ENCODE measurements around the gene ADCY10.

Gene ADCY10

GRCh38 chr1:167773516-167773915 lies 140.4 kb downstream of the ADCY10 start:
- no peak for DNase-seq

- no peak for DNase-seq
Measured at GRCh38 chr1:167772436-167772835, 141.5 kb downstream of the ADCY10 start.

GRCh38 chr1:167770127-167770526 lies 143.8 kb downstream of the ADCY10 start:
- no peak for DNase-seq

- DNase-seq = no peak
Measured at GRCh38 chr1:167767761-167768160, 146.2 kb downstream of the ADCY10 start.

GRCh38 chr1:167766538-167766937 lies 147.4 kb downstream of the ADCY10 start:
- no peak for DNase-seq

GRCh38 chr1:167765496-167765895 lies 148.4 kb downstream of the ADCY10 start:
- DNase-seq = no peak

GRCh38 chr1:167764458-167765330 lies 149.2 kb downstream of the ADCY10 start:
- no peak for DNase-seq

- no peak for DNase-seq
Measured at GRCh38 chr1:167763525-167764220, 150.3 kb downstream of the ADCY10 start.

GRCh38 chr1:167762061-167762746 lies 151.7 kb downstream of the ADCY10 start:
- DNase-seq = no peak

GRCh38 chr1:167761400-167761799 lies 152.5 kb downstream of the ADCY10 start:
- DNase-seq = no peak
